Measurements from ENCODE around the gene OXA1L. TPM values are rescaled to one million over a fixed set of nuclear protein-coding genes. Genes with fewer than 3 reads are reported as not detected.

OXA1L gene
- total RNA-seq, 1 donor from 2014 or later = 116 TPM

DNA sequence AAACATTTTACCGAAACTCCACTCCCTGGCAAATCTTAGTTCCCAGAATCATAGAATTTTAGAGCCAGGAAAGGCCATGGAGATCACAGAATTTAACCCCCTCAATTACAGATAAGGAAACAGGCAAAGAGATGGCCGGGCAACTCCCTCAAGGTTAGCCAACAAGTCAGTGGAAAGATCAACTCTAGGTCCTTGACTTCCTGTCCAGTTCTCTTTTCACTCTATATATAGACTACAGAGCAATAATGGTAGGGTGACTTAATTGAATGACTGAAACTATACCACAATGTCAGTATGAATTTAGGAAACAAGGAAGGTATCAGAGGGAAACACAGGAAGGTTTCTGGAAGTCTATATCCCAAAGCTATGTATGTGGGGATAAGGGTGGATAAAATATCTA lies 11.6 kb downstream of the OXA1L start:
- Histone ChIP-seq H3K27ac (no peak overlapping the region), H3K4me1 (peaks cover 4% of the 10 kb centered on the region), H3K9me3 (ENCODE audit: low read depth) (no peaks in the 10 kb centered on the region), H2AFZ (replicated peaks) (no peak overlapping the region), H3K4me3 (no peak overlapping the region), H3K4me2 (no peak overlapping the region), H3K27me3 (no peaks in the 10 kb centered on the region), H3K79me2 (ENCODE audit: low read depth) (no peaks in the 10 kb centered on the region), H3K9ac (no peak overlapping the region), H3K36me3 (no peaks in the 10 kb centered on the region), H3F3A (ENCODE audit: low read depth) (peaks cover 12% of the 10 kb centered on the region), H4K20me1 (ENCODE audit: low read depth) (no peaks in the 10 kb centered on the region)
- Mint-ChIP-seq H3K4me3 (no peak overlapping the region), H3K9me3 (no peaks in the 10 kb centered on the region), H3K27me3 (ENCODE audit: insufficient read depth, low read depth) (peaks cover 2% of the 10 kb centered on the region), H3K27ac (no peak overlapping the region), H3K36me3 (peaks cover 7% of the 10 kb centered on the region), H3K4me1 (peaks cover 14% of the 10 kb centered on the region)
- DNase-seq (ENCODE audit: low spot score) = no peak
- no peak for TF ChIP-seq EZH2 (IDR thresholded peaks at IDR 0.05)
- TF ChIP-seq EZH2phosphoT487 (IDR thresholded peaks at IDR 0.05) = no peak
- TF ChIP-seq, protein P1, sequence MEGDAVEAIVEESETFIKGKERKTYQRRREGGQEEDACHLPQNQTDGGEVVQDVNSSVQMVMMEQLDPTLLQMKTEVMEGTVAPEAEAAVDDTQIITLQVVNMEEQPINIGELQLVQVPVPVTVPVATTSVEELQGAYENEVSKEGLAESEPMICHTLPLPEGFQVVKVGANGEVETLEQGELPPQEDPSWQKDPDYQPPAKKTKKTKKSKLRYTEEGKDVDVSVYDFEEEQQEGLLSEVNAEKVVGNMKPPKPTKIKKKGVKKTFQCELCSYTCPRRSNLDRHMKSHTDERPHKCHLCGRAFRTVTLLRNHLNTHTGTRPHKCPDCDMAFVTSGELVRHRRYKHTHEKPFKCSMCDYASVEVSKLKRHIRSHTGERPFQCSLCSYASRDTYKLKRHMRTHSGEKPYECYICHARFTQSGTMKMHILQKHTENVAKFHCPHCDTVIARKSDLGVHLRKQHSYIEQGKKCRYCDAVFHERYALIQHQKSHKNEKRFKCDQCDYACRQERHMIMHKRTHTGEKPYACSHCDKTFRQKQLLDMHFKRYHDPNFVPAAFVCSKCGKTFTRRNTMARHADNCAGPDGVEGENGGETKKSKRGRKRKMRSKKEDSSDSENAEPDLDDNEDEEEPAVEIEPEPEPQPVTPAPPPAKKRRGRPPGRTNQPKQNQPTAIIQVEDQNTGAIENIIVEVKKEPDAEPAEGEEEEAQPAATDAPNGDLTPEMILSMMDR (IDR thresholded peaks at IDR 0.05) = no peak

GRCh38 chr14:22780105-22780679 lies 13.7 kb downstream of the OXA1L start:
- no peaks in the 10 kb centered on the region for H3K4me1 ChIP-seq
- Mint-ChIP-seq H3K27me3 (ENCODE audit: insufficient read depth, low read depth) (peaks cover 2% of the 10 kb centered on the region), H3K9me3 (no peaks in the 10 kb centered on the region), H3K27ac (no peak overlapping the region), H3K4me3 (no peak overlapping the region), H3K4me1 (peaks cover 14% of the 10 kb centered on the region), H3K36me3 (peaks cover 1% of the 10 kb centered on the region)
- H3F3A ChIP-seq (ENCODE audit: low read depth) = no peaks in the 10 kb centered on the region
- H3K9ac ChIP-seq = no peak overlapping the region
- H3K27me3 ChIP-seq = no peaks in the 10 kb centered on the region
- H3K4me2 ChIP-seq = no peak overlapping the region
- TF ChIP-seq, protein P1 (IDR thresholded peaks at IDR 0.05) = no peak
- TF ChIP-seq EZH2phosphoT487 (IDR thresholded peaks at IDR 0.05) (no peak), EZH2 (IDR thresholded peaks at IDR 0.05) (no peak)
- no peak for DNase-seq (ENCODE audit: low spot score)
- H3K79me2 ChIP-seq (ENCODE audit: low read depth) = no peaks in the 10 kb centered on the region
- H3K36me3 ChIP-seq = no peaks in the 10 kb centered on the region
- H4K20me1 ChIP-seq (ENCODE audit: low read depth) = no peaks in the 10 kb centered on the region
- H3K4me3 ChIP-seq = no peak overlapping the region
- no peak overlapping the region for H2AFZ ChIP-seq (replicated peaks)
- no peaks in the 10 kb centered on the region for H3K9me3 ChIP-seq (ENCODE audit: low read depth)
- no peak overlapping the region for H3K27ac ChIP-seq

DNA sequence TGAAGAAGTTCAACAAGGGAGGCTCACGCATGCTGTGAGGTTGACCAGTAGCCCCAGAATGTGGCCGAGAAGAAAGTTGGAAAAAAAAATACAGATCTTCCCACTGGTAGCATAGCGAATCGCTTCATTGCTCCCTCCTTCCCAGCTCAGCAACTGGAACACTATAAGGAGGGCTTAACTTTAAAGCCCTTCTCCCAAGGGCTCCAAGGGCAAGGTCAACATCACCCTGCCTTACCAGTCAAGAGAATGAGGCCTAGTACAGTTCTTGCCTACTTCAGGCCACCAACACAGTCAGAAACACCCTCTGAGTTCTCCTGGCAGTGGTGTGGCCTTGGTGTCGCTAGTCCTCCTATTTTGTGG lies 14.4 kb downstream of the OXA1L start:
- Histone ChIP-seq H3K79me2 (ENCODE audit: low read depth) (no peaks in the 10 kb centered on the region), H3K4me1 (no peaks in the 10 kb centered on the region), H3K4me3 (no peak overlapping the region), H3F3A (ENCODE audit: low read depth) (no peaks in the 10 kb centered on the region), H3K27me3 (no peaks in the 10 kb centered on the region), H2AFZ (replicated peaks) (no peak overlapping the region), H4K20me1 (ENCODE audit: low read depth) (no peaks in the 10 kb centered on the region), H3K36me3 (no peaks in the 10 kb centered on the region), H3K27ac (no peak overlapping the region), H3K9me3 (ENCODE audit: low read depth) (no peaks in the 10 kb centered on the region), H3K9ac (no peak overlapping the region), H3K4me2 (no peak overlapping the region)
- H3K27me3 Mint-ChIP-seq (ENCODE audit: insufficient read depth, low read depth) = peaks cover 2% of the 10 kb centered on the region
- H3K27ac Mint-ChIP-seq = no peak overlapping the region
- DNase-seq (ENCODE audit: low spot score) = no peak
- TF ChIP-seq EZH2 (IDR thresholded peaks at IDR 0.05) (no peak), EZH2phosphoT487 (IDR thresholded peaks at IDR 0.05) (no peak)
- TF ChIP-seq, protein P1 (IDR thresholded peaks at IDR 0.05) = no peak
- H3K4me3 Mint-ChIP-seq = no peak overlapping the region
- H3K9me3 Mint-ChIP-seq = no peaks in the 10 kb centered on the region
- no peaks in the 10 kb centered on the region for H3K36me3 Mint-ChIP-seq
- peaks cover 14% of the 10 kb centered on the region for H3K4me1 Mint-ChIP-seq

Data from neural progenitor cell (in vitro differentiated cells).